ENCODE results near the gene GALNT10. TPM values are rescaled to one million over a fixed set of nuclear protein-coding genes. Genes with fewer than 3 reads are reported as not detected.

Gene GALNT10
- polyA plus RNA-seq, 1 of the 3 experiments (the other 2 are of a cell fraction) = 56.3 TPM

GRCh38 chr5:154324033-154324432 is 133.5 kb downstream of the GALNT10 start:
- DNase-seq = peak; percentile 29
- ChIA-PET POLR2A (no interaction called here), CTCF (interaction anchor here (1.3 to 1.4 kb wide), 2 partner anchors 82 to 144 kb away, joined by 3 read pairs; no protein-coding TSS in a partner anchor)
- Histone ChIP-seq H3K27ac (ENCODE audit: low read depth in 2 of 2, low read length in 1 of 2) (no peak overlapping the region), H3K9me3 (no peaks in the 10 kb centered on the region), H4K20me1 (ENCODE audit: insufficient read depth) (no peaks in the 10 kb centered on the region), H2AFZ (ENCODE audit: low read depth) (no peak overlapping the region), H3K27me3 (ENCODE audit: insufficient read depth) (no peaks in the 10 kb centered on the region), H3K79me2 (ENCODE audit: insufficient read depth) (peaks cover 86% of the 10 kb centered on the region; the same call in 1 of the 2 replicates), H3K4me1 (ENCODE audit: control insufficient read depth in 1 of 2, insufficient read depth in 2 of 2, low read depth in 1 of 2, low read length in 1 of 2) (peaks cover 0 to under 1% of the 10 kb centered on the region in 2 experiments; a peak in 1 of 4 replicates), H3K4me3 (ENCODE audit: low read depth in 2 of 2, low read length in 1 of 2) (no peak overlapping the region), H3K36me3 (replicated peaks in 1 of 2; ENCODE audit: control insufficient read depth in 1 of 2, insufficient read depth in 2 of 2, low read length in 1 of 2) (peaks cover 9 to 32% of the 10 kb centered on the region in 2 experiments), H3K4me2 (no peak overlapping the region), H3F3A (replicated peaks; ENCODE audit: insufficient read depth) (no peaks in the 10 kb centered on the region), H3K9me2 (no peaks in the 10 kb centered on the region), H3K9ac (no peak overlapping the region)
- 100% methylated on average over 1 of the region's 2 CpGs for WGBS (ENCODE audit: low lambda C conversion rate)
- no peak for TF ChIP-seq SMC3 (IDR thresholded peaks at IDR 0.05; ENCODE audit: low read depth, low read length)
- TF ChIP-seq GATA2 (CRISPR knock-in tag; IDR thresholded peaks at IDR 0.05) = 0 out of 2 replicates have a peak, but pooled peaks have one; percentile 15
- TF ChIP-seq MEF2A (IDR thresholded peaks at IDR 0.05; ENCODE audit: borderline replicate concordance, low read depth) = no peak
- TF ChIP-seq EP300 (IDR thresholded peaks at IDR 0.05; ENCODE audit: borderline replicate concordance in 1 of 2, low read depth in 1 of 2, low read length in 1 of 2) = no peak
- TF ChIP-seq MXI1 (IDR thresholded peaks at IDR 0.05; ENCODE audit: low read depth, low read length) = peak; percentile 29; the same call in 1 of the 2 replicates
- TF ChIP-seq RAD21 (IDR thresholded peaks at IDR 0.05; ENCODE audit: low read length) = no peak
- no peak for TF ChIP-seq FOXM1 (IDR thresholded peaks at IDR 0.05; ENCODE audit: low read depth)
- no peak for TF ChIP-seq NFIC (IDR thresholded peaks at IDR 0.05; ENCODE audit: borderline replicate concordance)
- TF ChIP-seq FOSL2 (IDR thresholded peaks at IDR 0.05; ENCODE audit: borderline replicate concordance, low read depth) = no peak

GRCh38 chr5:154325566-154325965 is 135.0 kb downstream of the GALNT10 start:
- Histone ChIP-seq H3K9ac (no peak overlapping the region), H3K36me3 (replicated peaks in 1 of 2; ENCODE audit: control insufficient read depth in 1 of 2, insufficient read depth in 2 of 2, low read length in 1 of 2) (peaks cover 12 to 36% of the 10 kb centered on the region in 2 experiments), H3K27ac (ENCODE audit: low read depth in 2 of 2, low read length in 1 of 2) (no peak overlapping the region), H3K9me3 (no peaks in the 10 kb centered on the region), H3K4me2 (no peak overlapping the region), H3K9me2 (no peaks in the 10 kb centered on the region), H3K27me3 (ENCODE audit: insufficient read depth) (no peaks in the 10 kb centered on the region), H3K79me2 (ENCODE audit: insufficient read depth) (peaks cover 73% of the 10 kb centered on the region; the same call in 1 of the 2 replicates), H3K4me1 (ENCODE audit: control insufficient read depth in 1 of 2, insufficient read depth in 2 of 2, low read depth in 1 of 2, low read length in 1 of 2) (no peaks in the 10 kb centered on the region; a peak in 1 of 4 replicates), H4K20me1 (ENCODE audit: insufficient read depth) (no peaks in the 10 kb centered on the region), H3K4me3 (ENCODE audit: low read depth in 2 of 2, low read length in 1 of 2) (no peak overlapping the region), H3F3A (replicated peaks; ENCODE audit: insufficient read depth) (no peaks in the 10 kb centered on the region), H2AFZ (ENCODE audit: low read depth) (no peak overlapping the region)
- DNase-seq = no peak
- TF ChIP-seq RFX5 (IDR thresholded peaks at IDR 0.05; ENCODE audit: low read length) (no peak), RAD21 (IDR thresholded peaks at IDR 0.05; ENCODE audit: low read length) (no peak), CHD2 (IDR thresholded peaks at IDR 0.05; ENCODE audit: low read length, partially characterized antibody) (no peak), ELF1 (IDR thresholded peaks at IDR 0.05) (no peak), FOXJ3 (CRISPR knock-in tag; IDR thresholded peaks at IDR 0.05) (no peak), GATA2 (CRISPR knock-in tag; IDR thresholded peaks at IDR 0.05) (no peak), SMC3 (IDR thresholded peaks at IDR 0.05; ENCODE audit: low read depth, low read length) (no peak), GABPA (IDR thresholded peaks at IDR 0.05; ENCODE audit: low read depth) (no peak), MEF2A (IDR thresholded peaks at IDR 0.05; ENCODE audit: borderline replicate concordance, low read depth) (no peak), EP300 (IDR thresholded peaks at IDR 0.05; ENCODE audit: borderline replicate concordance in 1 of 2, low read depth in 1 of 2, low read length in 1 of 2) (no peak), TEAD4 (IDR thresholded peaks at IDR 0.05; ENCODE audit: borderline replicate concordance, insufficient read depth) (no peak), CTCF (IDR thresholded peaks at IDR 0.05) (no peak), RXRA (IDR thresholded peaks at IDR 0.05; ENCODE audit: borderline replicate concordance, low read depth) (no peak), RCOR1 (IDR thresholded peaks at IDR 0.05; ENCODE audit: low read length) (no peak), YY1 (IDR thresholded peaks at IDR 0.05; ENCODE audit: low read depth) (no peak), REST (IDR thresholded peaks at IDR 0.05; ENCODE audit: low read depth, low read length) (no peak), IRF3 (IDR thresholded peaks at IDR 0.05; ENCODE audit: low read depth, low read length) (no peak)
- CTCF ChIA-PET = interaction anchor here (1.3 kb wide), 1 partner anchor 13 kb away, joined by 3 read pairs; no protein-coding TSS in a partner anchor
- POLR2A ChIA-PET = no interaction called here
- WGBS (ENCODE audit: low lambda C conversion rate) = 97% methylated on average over 1 of the region's 1 CpG
